HG02588 (cell line): ENCODE measurements around the gene GHR.

Experiments
- ATAC-seq: cut with Tn5 transposase; IDR thresholded peaks from one replicate; pipeline ENCODE4 v1.9.1; 2021; ENCODE audit warnings: mild to moderate bottlenecking, moderate library complexity; ENCODE audit not compliant: unreplicated experiment

Gene GHR

DNA sequence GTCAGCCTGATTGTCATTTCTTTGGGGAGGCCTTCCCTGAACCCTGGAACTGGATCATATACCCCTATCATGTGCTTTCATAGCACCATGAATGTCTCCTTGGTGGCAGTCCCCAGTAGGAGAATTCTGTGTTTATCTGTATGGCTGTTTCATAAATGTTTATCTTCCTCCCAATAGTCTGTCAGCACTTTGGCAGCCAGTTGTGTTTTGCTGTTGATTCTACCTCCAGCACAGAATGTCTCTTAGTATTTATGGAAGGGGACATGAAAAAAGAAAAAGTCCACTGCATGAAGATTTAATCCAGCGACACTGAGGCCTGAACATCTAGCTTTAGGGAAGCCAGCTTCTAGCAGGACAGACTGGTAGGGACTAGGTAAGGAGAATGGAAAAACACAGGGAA, 38.3 kb downstream of the GHR start:
- ATAC-seq, result no peak

DNA sequence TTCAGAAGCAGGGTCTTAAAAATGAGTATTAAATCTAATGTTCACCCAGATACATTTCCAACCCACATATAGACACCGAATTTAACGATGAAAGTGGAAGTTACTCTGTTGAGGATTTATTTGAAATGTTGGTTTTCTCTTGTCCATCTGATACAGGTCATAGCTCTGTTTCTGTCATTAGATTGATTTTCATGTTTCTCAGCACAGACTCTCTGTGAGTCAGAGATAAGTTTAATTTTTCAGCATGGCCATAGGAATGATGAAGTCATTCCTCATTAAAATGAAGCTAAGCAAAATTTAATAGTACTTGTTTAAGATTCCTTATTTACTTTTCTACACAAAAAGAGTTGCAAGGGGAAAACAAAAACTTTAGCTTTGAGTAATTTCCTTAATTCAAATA, 38.8 kb downstream of the GHR start:
- ATAC-seq, result no peak

DNA sequence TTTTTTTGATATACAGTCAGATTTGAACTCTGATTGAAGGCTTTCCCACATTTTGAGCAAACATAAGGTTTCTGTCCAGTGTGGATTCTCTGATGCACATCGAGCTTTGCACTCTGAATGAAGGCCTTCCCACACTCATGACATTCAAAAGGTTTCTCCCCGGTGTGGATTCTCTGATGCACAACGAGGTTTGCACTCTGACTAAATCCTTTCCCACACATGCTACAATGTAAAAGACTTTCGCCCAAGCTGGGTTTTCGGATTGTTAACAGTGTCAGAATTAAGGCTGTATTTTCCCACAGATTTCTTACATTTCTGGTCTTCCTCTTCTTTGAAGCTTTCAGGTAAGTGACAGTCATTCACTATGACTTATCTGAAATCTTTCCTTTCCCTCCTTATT, 44.3 kb downstream of the GHR start:
- ATAC-seq, result no peak

DNA sequence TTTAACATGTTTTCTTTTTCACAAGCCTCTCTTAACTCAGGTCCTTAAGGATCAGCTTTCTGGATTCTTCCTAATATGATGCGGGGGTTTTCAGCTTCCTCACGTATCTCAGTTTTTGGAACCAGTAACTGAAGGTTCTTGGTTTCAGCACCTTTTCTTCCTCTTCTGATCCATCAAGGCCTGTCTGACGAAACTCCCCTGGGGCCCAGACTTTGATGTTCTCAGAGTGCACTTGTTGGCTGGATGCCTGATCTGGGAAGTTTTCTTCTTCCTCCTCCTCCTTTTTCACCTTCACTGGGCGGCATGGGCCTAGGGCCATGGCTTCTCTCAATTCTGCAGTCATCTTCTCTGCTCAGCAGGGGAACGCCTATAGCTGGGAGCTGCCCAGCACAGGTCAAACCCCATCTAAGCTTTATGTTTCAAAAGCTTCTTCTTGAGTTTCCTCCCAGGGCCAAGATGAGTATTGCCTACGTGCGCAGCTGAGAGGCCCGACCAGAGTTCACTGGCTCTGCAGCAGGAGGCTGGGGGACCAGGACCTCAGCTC, 44.8 kb downstream of the GHR start:
- no peak for ATAC-seq

DNA sequence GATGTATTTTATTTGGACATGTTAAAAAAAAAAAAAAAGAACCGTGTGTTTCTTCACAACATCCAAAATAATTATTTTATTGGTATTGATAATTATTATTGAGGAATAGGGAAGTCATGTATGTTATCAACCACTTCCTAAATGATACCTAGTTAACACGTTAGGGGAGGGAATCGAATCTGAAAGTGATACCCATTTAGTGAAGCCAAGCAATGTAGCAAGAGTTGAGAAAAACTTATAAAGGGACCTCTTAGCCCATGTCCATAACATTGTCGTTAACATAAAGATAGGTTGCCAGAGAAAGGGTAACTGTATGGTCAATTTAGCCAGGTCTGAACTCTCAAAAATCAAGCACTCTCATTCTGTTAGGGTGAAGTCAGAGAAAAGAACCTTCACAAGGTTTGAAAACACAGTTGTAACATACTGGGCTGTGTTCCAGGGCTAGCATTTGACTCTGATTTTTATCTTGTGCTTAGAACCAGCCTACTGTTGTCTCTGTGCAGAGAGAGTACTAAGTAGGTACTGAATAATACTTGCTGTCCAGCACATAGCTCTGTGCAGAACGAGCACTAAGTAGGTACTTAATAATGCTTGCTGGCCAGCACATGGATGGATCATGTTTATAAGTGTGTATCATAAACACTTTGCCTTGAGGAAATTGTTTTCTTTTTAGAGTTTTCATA, 60.4 kb downstream of the GHR start:
- peak; percentile 79 for ATAC-seq

DNA sequence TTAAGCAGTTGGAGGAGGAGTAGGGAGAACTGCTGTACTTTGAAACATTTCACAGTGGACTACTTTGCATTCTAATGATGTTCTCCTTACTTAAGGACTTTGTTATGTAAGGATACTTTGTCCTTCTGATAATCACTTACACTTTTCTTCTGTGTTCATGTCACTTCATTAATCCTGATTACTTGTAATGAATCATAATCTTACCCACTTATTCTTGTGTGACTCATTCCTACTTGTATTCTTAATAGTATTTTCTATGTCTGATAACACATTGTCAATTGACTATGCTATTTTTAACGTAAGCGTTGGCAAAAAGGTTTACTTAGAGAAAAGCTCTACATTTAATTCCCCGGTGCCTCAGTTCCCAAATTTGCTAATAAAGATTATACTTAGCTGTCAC, 63.8 kb downstream of the GHR start:
- no peak for ATAC-seq

DNA sequence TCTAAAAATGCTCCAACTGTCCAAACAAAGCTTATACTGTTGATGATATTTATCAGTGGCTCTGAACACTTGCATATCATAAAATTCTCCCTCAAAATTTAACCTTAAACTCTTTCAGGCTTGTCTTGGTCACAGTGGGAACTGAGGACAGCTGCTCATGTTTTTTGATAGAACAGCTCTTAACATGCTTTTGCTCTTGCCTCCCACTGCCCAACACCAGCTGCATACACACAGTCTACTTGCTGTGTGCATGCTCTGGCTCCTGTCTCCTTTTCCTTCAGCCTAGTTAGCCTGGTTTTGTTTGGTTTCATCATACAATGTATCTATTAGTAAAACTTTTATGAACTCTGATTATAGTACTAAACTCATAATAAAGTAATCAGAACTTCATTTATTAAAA, 64.6 kb downstream of the GHR start:
- no peak for ATAC-seq

DNA sequence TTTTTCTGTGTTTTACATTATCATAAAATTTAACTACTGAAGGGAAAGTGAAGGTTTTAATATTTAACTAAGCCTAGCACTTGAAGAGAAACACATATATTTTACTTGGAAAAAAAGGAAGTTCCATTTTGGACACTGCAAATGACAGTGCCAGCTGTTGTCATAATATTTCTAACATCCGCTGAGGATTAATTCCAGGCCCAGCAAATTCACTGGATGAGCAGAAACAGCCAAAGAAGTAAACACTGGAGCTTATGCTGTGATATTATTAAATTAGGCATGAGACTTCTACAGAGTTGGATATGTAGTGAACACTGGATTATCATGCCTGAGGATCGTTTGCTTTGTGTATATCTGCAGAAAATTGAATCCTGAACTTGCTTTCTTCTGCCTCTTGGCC, 67.6 kb downstream of the GHR start:
- no peak for ATAC-seq

DNA sequence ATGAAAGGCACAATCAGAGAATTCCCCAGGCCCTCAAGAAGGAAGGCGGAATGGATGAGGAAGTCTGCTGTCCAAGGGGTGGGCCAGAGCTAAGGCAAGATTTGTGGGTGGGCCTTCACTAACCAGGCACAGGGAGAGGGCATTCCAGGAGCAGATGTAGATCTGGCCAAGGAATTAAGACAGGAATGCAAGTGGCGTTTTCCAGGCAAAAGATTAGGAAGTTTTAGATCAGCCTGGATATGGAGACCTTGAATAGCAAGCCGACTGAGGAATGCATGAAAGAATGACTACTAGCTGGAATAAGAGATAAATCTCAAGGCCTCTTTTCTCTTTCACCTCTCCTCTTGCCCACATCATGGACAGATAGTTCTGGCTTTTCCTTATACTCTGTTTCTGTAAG, 68.5 kb downstream of the GHR start:
- no peak for ATAC-seq

DNA sequence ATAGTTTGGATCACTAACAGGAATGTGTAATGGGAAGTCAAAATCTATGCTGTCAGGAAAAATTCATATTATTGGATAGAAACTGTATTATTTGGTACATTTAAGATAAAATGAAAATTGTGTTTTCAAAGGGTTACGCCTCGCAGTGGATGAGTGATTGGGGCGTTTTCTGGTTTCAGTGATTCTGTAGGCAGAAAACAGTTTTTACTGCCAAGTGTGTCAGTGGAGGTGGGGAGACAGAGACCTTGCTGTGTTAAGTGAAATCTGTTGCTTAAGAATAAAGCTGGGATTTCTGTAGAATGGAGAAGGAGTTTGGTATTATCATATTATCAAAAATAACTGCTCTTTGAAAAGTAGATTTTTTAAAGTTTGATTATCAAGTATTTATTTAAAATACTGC, 69.7 kb downstream of the GHR start:
- ATAC-seq, result no peak

DNA sequence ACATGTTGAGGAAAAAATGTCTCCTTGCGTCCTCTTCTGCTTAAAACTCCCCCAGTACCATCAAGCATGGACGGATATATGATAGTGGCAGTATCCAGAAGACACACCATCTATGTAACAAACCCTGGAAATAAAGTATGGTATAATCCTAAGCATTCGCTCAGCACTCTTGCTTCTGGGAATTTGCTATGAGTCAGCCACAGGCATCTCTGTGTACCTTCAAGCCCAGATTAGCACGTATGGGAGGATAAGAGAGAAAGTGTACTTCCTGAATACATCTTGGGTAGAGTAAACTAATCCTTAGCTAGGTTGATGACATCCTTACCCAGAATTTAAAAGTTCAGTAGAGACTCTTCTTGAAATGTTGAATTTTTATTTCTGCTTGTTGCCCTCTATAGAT, 71.2 kb downstream of the GHR start:
- no peak for ATAC-seq

DNA sequence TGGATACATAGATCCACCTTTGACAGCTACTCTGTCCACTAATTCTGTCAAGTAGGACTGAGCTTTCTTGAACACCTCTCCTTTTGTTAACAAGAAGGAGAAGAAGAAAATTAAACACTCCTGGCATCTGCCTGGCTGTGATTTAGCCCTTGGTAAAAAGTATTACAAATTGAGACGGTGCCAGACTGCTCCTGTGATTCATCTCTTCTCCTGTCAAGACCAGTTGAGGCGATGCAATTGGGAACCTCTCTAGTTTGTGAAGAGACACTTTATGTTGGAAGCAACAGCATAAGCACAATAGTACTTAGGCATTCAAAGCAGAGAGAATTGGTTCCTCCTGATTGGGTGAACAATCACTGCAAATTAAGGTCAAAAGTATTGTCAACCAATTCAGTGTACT, 72.7 kb downstream of the GHR start:
- ATAC-seq, result no peak

DNA sequence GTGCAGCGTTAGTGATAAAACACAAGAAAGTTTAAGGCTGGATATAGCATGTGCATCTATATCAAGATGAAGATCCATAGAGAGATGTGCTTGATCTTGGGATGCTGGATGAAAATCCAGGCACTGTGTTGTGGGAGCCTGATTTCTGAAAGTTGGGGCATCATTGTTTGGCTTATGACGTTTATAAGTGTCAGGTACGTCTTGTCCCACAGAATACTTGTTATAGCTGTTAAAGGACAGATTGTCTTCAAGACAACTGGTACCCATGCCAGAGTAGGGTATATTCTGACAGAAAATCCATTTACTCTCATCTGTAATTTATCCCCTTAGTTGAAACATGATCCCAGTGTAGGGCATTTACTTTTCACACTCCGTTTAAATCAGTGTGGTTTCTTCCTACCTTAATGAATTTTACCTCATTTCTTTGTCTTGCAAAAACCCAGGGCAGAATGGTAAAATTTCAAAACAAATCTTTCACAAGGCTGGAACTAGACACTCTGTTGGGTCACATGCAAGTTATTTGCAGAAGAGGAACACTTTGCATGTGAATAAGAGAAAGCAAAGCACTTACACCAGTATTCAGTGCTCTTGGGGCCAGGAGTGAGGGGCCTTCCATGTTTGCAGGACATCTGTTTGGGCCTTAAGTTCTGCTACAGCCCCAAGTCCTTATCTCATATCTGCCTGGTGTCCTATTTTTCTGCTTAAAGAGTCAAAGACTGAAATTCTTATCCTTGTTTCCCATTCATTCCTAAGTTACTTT, 73.3 kb downstream of the GHR start:
- no peak for ATAC-seq

DNA sequence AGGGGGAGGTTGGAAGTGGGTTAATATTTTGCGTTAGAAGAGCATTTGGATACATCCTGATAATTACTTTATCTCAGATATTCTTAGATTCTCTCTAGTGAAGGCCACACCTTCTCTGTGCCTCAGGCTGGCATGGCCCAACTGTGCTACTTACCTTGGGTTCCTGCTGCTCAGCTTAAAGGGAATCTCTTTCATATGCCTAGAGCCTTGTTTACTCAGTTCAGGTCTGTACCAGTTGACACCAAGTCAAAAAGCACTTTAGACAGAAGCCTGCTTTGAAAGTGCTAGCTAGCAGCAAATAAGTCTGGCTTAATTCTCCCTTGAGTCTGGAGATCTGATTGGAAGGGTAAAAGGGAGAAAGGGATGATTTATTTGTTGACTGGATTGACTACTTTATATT, 74.8 kb downstream of the GHR start:
- no peak for ATAC-seq

DNA sequence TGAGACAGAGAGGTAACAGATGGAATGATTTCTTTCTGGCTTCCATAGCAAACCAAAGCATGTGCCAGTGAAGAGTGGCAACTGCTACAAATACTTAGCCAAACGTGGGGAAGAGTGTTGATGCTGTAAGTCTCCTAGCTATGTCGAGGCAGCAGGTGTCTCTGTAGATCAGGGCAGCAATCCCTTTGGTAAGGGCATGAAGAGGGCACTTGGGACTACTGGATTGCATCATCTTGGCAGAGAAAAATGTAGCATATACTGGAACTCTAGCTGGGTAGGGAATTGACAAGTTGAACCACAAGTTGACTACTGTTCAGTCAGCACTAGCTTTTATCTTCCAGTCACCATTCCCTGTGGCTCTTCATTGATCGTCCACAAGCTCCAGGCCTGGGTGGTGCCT, 75.8 kb downstream of the GHR start:
- ATAC-seq, result no peak

DNA sequence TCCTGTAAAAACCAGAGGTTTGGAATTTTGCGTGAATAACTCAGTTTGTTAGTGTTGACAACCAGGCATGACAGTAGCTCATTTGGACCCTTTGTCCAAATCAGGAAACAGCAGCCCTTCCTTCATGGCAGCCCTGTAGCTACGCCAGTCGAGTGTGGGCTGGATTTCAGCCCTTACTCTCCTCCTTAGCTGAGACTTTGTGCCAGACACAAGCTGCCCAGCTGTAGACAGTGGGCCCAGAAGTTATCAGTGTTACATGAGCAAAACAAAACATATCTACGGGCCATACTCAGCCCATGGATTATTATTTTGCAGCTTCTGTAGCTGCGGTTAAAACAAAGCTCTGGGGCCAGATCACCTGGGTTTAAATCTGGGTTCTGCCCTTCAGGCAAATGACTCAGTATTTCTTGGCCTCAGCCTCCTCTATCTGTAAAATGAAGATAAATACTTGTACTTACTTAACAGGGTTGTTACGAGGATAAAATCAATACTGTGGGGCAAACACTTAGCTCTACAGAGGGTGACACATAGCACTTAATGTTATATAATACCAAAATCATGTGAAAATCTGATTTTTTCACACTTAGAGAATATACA, 76.9 kb downstream of the GHR start:
- ATAC-seq, result no peak

DNA sequence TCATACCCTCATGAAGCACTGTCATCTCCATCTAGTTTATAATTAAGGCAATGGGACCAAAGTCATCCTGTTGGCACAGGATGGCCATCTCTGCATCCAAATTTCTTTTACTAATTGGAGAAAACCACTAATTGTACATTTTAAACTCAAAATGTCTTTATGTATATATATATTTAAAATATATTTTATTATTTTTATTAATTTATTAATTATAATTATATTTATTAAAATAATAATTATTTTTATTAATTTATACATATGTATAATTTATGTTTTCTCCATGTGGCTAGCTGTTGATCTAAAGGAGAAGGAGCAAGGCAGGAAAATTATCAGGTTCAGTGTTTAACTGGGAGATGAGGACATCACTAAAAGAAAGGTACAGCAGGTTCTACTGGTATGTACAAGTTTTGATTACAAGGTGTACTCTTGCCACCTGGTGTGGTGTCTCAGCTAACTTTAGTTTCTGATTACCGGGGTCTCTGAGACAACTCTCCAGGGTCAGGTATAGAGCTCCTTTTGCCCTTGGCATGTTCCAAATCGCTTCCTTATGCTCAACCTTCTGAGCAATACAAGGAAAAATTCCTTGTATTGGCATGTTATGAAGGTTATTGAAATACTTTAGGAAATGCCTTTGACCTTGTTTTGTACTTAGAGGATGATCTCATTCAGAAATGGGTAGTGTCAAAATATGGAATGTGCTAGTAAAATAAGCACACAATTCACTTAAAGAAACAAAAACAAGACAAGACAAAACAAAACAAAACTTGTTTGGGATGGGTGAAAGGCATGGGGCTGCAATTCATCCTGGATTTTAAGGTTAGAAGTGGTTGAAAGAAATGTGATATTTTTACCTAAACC, 79.6 kb downstream of the GHR start:
- no peak for ATAC-seq

DNA sequence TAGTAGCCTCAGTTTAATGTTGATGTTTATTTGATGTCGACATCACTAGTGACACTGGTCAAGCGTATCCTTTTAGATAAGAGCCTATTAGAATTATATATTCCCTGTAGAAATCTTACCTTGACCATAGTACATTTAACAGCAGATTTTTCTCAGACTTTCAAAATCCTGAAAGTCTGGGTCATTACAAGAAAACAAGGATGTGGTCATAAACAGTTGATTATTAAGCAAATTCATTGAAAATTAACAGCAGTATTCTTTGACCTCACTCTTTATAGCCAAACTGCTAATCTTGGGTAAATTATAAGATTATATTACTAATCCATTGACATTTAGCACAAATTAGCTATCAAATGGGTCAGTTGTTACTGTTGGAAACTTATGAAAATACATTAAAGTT, 83.4 kb downstream of the GHR start:
- no peak for ATAC-seq

DNA sequence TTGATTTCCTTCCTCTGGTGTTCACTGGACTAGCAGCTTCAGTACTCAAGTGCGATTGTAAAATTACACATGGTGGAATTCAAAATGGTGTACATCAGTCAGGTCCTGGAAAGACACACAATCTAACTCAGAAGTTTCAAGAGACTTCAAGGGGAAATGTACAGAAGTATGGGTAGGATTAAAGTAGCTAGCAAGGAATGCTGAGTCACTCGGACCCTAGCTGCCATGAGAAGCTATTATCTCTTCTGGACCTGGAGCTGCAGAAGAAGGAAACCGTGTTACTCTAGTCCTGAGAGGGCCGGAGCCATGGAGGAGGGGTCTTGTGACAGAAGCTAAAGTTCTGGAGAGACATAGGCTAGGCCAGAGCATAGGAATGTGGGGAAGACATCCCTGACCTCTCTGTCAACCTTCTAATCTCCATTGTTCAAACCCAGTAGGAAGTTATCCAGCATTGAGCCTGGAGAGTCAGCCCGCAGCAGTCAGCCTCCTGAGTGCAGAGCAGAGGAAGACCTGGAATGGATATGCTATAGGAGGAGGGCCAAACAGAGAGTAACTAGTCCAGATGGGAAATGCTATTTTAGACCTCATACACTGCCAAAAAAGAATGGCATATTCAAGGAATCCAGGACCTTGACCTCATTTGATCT, 84.3 kb downstream of the GHR start:
- ATAC-seq, result no peak

DNA sequence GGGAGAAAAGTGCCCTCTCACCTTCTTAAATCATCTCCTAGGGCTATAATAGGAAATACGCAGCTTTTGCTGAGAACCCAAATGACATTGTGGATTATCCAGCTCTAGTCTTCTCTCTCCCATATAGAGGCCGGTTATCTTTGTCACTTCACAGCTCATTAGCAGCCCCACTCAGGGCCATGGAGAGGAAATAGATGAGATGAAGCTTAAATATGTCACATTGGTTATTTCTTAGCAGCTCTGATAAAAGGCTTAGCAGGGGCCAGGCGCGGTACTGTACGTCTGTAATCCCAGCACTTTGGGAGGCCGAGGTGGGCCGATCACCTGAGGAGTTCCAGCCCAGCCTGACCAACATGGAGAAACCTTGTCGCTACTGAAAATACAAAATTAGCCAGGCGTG, 90.0 kb downstream of the GHR start:
- no peak for ATAC-seq

DNA sequence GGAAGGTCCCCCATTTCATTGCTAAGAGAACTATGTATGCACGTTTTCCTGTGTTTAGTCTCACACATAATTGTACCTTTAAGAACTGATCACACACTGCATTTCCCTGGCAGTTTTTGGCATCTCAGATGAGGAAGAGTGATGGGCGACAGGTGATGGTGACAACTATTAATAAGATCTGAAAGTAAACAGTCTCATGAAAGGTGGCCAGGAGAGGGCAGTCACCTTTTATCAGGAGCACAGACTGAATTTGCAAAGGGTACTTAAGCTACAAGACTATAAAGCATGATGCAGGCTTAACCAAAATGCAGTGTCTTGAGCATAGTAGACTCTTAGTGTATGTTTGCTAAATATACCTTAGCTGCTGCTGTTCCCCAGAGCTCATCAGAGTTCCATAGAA, 91.5 kb downstream of the GHR start:
- ATAC-seq, result no peak
